Gastrocnemius medialis (tissue), 4 donors: ENCODE measurements around the gene CSF3R. TPM values are rescaled to one million over a fixed set of nuclear protein-coding genes. Genes with fewer than 3 reads are reported as not detected.
"Not testable (repeated sequence)": the region's sequence is repeated elsewhere in the genome, so short reads cannot be mapped to it uniquely, and the experiment has no call there.

Experiments used
- ATAC-seq, 2 donors: fragments of 150-250 bp; one replicate each; pipeline ENCODE4 v1.9.1; 2016
- DNase-seq, 2 donors: peaks; one replicate each; pipeline ENCODE4 v3.0.0-alpha.2; 2019
- H3K27ac ChIP-seq, 4 donors: fragments of 200-600 bp; sonication (generic); 1 replicate in 1 of 4; 2 replicates in 3 of 4; pipeline ENCODE4 v1.5.1; 2016 to 2018; ENCODE audit warnings: mild to moderate bottlenecking in 2 of 4, moderate library complexity in 1 of 4
- H3K27me3 ChIP-seq, 3 donors: fragments of 200-600 bp; sonication (generic) in 2 of 3; 1 replicate in 1 of 3; 2 replicates in 2 of 3; pipeline versions ENCODE4 v1.5.1 to v1.6.0; 2016 to 2019; ENCODE audit warnings: mild to moderate bottlenecking in 1 of 3, moderate library complexity in 1 of 3
- H3K36me3 ChIP-seq, 2 donors: fragments of 200-600 bp; sonication (generic) in 1 of 2; one replicate each; pipeline ENCODE4 v1.5.1; 2017 to 2018
- H3K4me1 ChIP-seq, 2 donors: fragments of 200-600 bp; sonication (generic) in 1 of 2; one replicate each; pipeline ENCODE4 v1.5.1; 2016 to 2017; ENCODE audit warnings: mild to moderate bottlenecking in 2 of 2
- H3K4me3 ChIP-seq, 4 donors: fragments of 200-600 bp; sonication (generic) in 3 of 4; 1 replicate in 1 of 4; 2 replicates in 3 of 4; pipeline ENCODE4 v1.5.1; 2016 to 2019; ENCODE audit warnings: mild to moderate bottlenecking in 2 of 4
- H3K9me3 ChIP-seq, 3 donors: fragments of 200-600 bp; sonication (generic) in 2 of 3; 1 replicate in 1 of 3; 2 replicates in 2 of 3; pipeline ENCODE4 v1.5.1; 2016 to 2019
- CTCF ChIP-seq, 5 experiments: fragments of 450-650 bp in 3 of 5; fragments of 200-600 bp in 2 of 5; sonication (generic) in 2 of 5; IDR thresholded peaks in 4 of 5; conservative IDR thresholded peaks in 1 of 5; 1 replicate in 4 of 5; 2 replicates in 1 of 5; pipeline ENCODE4 v1.5.1; 2016 to 2019; ENCODE audit warnings: antibody characterized with exemption in 5 of 5, mild to moderate bottlenecking in 3 of 5, moderate library complexity in 3 of 5
- POLR2A ChIP-seq, 2 donors: fragments of 450-650 bp; IDR thresholded peaks; one replicate each; pipeline ENCODE4 v1.6.1; 2017; ENCODE audit warnings: antibody characterized with exemption in 2 of 2, mild to moderate bottlenecking in 2 of 2, moderate library complexity in 2 of 2
- in situ Hi-C, 4 donors: fragments of 200-750 bp; cut with MboI; loops; one replicate each; pipeline versions ENCODE4 v1.15.0 to v1.8.0; 2017; ENCODE audit warnings: low sequenced_read_pairs in 4 of 4
- intact Hi-C: fragments of 100-400 bp; cut with DNase I; formaldehyde crosslinking; loops from one replicate; pipeline ENCODE4 v1.15.1; 2023; ENCODE audit warnings: low total_unique reads
- total RNA-seq, 4 donors: library from RNA; depleted of rRNA; stranded (reverse); fragments of >200 nt; gene quantifications; one replicate each; pipeline versions ENCODE4 v1.1.0 to v1.2.3, GENCODE V29; 2016

The CSF3R gene
- total RNA-seq, 4 donors from 2014 or later: 0.29 to 6.4 (median 3.9) TPM

- no peak for ATAC-seq
Observed at GRCh38 chr1:36494971-36495370, 12.3 kb upstream of the CSF3R start.

GRCh38 chr1:36493524-36493923 lies 10.8 kb upstream of the CSF3R start:
- intact Hi-C loops: no loop called here
- peaks cover 0 to 2% (median 0%) of the 10 kb centered on the region in 3 donors for H3K27me3 ChIP-seq
- no peak for DNase-seq
- H3K36me3 ChIP-seq: no peaks in the 10 kb centered on the region
- H3K9me3 ChIP-seq: no peaks in the 10 kb centered on the region
- no peak overlapping the region for H3K4me3 ChIP-seq
- TF ChIP-seq CTCF (IDR thresholded peaks at IDR 0.05 in 4 of 5, conservative IDR thresholded peaks at IDR 0.05 in 1 of 5): no peak
- TF ChIP-seq POLR2A (IDR thresholded peaks at IDR 0.05): no peak
- ATAC-seq: no peak
- no peak overlapping the region for H3K27ac ChIP-seq
- in situ Hi-C loops: no loop called here
- H3K4me1 ChIP-seq: no peaks in the 10 kb centered on the region

More at GRCh38 chr1:36494971-36495370, 12.3 kb upstream of the CSF3R start:
- no peak for DNase-seq
- no peak for TF ChIP-seq CTCF (IDR thresholded peaks at IDR 0.05 in 4 of 5, conservative IDR thresholded peaks at IDR 0.05 in 1 of 5)
- no peak for TF ChIP-seq POLR2A (IDR thresholded peaks at IDR 0.05)
- intact Hi-C loops: no loop called here
- Histone ChIP-seq H3K4me1 (no peaks in the 10 kb centered on the region), H3K27me3 (peaks cover 0 to 2% (median 0%) of the 10 kb centered on the region in 3 donors), H3K9me3 (no peaks in the 10 kb centered on the region), H3K27ac (no peak overlapping the region), H3K36me3 (no peaks in the 10 kb centered on the region), H3K4me3 (no peak overlapping the region)
- in situ Hi-C loops: no loop called here

GRCh38 chr1:36492491-36492890 lies 9.8 kb upstream of the CSF3R start:
- in situ Hi-C loops: no loop called here
- peaks cover 0 to 2% (median 0%) of the 10 kb centered on the region in 3 donors for H3K27me3 ChIP-seq
- no peak for ATAC-seq

GRCh38 chr1:36489258-36490051 lies 6.7 kb upstream of the CSF3R start:
- in situ Hi-C loops: not testable (repeated sequence)

More at GRCh38 chr1:36492491-36492890, 9.8 kb upstream of the CSF3R start:
- intact Hi-C loops: no loop called here
- H3K4me1 ChIP-seq: no peaks in the 10 kb centered on the region
- no peak overlapping the region for H3K4me3 ChIP-seq
- no peaks in the 10 kb centered on the region for H3K36me3 ChIP-seq
- DNase-seq: no peak
- H3K27ac ChIP-seq: no peak overlapping the region
- H3K9me3 ChIP-seq: no peaks in the 10 kb centered on the region
- TF ChIP-seq POLR2A (IDR thresholded peaks at IDR 0.05): no peak
- TF ChIP-seq CTCF (IDR thresholded peaks at IDR 0.05 in 4 of 5, conservative IDR thresholded peaks at IDR 0.05 in 1 of 5): no peak

GRCh38 chr1:36487906-36488305 lies 5.2 kb upstream of the CSF3R start:
- intact Hi-C loops (no loop called here), in situ Hi-C loops (no loop called here)
- ATAC-seq: no peak
- H3K36me3 ChIP-seq: no peaks in the 10 kb centered on the region
- TF ChIP-seq CTCF (IDR thresholded peaks at IDR 0.05 in 4 of 5, conservative IDR thresholded peaks at IDR 0.05 in 1 of 5) (no peak), POLR2A (IDR thresholded peaks at IDR 0.05) (no peak)
- H3K4me3 ChIP-seq: no peak overlapping the region
- H3K9me3 ChIP-seq: no peaks in the 10 kb centered on the region
- no peak overlapping the region for H3K27ac ChIP-seq
- peaks cover 0 to 4% (median 0%) of the 10 kb centered on the region in 3 donors for H3K27me3 ChIP-seq
- no peaks in the 10 kb centered on the region for H3K4me1 ChIP-seq
- DNase-seq: no peak

More at GRCh38 chr1:36489258-36490051, 6.7 kb upstream of the CSF3R start:
- H3K4me3 ChIP-seq, intact Hi-C loops, H3K4me1 ChIP-seq, DNase-seq, ATAC-seq, H3K27ac ChIP-seq, H3K27me3 ChIP-seq, H3K9me3 ChIP-seq, H3K36me3 ChIP-seq: not testable (repeated sequence)

- H3K36me3 ChIP-seq, in situ Hi-C loops, H3K9me3 ChIP-seq, DNase-seq, H3K4me3 ChIP-seq, ATAC-seq, H3K27me3 ChIP-seq, H3K4me1 ChIP-seq, intact Hi-C loops: not testable (repeated sequence)
- peak overlapping the region in 1 of 4 donors; percentile 29 for H3K27ac ChIP-seq
Observed at GRCh38 chr1:36487336-36487725, 4.6 kb upstream of the CSF3R start.
